K562 (cell line): ENCODE data around the gene ARF1. TPM values are rescaled to one million over a fixed set of nuclear protein-coding genes. Genes with fewer than 3 reads are reported as not detected.

Experiments used
- ATAC-seq: fragments of 200-7000 bp; cut with Tn5 transposase; 3 replicates; pipeline ENCODE4 v1.9.1; 2020; ENCODE audit warnings: moderate library complexity
- BruUV-seq: library from RNA; stranded (reverse); fragments of 400-500 nt; replicated peaks from 2 replicates; lab custom pipeline; 2021; lab: Mats Ljungman, UMichigan
- CTCF ChIA-PET: fragments of 300-600 bp; formaldehyde crosslinking; extraction: SDS; loops from one replicate; lab custom pipeline; 2021; ENCODE audit warnings: low intra/inter-chr PET ratio; lab: Yijun Ruan, JAX
- POLR2A ChIA-PET: fragments of 300-600, 350-650 bp; sonication (Branson Sonifier 250); formaldehyde crosslinking; extraction: SDS; loops from one replicate; lab custom pipeline; 2021; ENCODE audit warnings: antibody characterized with exemption, inconsistent platforms; lab: Yijun Ruan, JAX
- DNase-seq, 4 experiments: peaks; one replicate each; pipeline versions ENCODE4 v3.0.0 to v3.0.0-alpha.2; 2011 to 2018; ENCODE audit warnings: low spot score in 3 of 4, mixed read lengths in 3 of 4; ENCODE audit errors: extremely low read depth in 1 of 4
- FAIRE-seq: peaks from 2 replicates; lab custom pipeline; 2011; peaks lifted over from hg19 to GRCh38; lab: Jason Lieb, UNC
- H2AFZ ChIP-seq: 2 replicates; pipeline ENCODE4 v1.6.0; 2011; ENCODE audit warnings: low read depth, low read length, control low read depth, inconsistent platforms
- H3K27ac ChIP-seq: fragments of 200-600 bp; 3 replicates; pipeline ENCODE4 v1.8.0; 2011; ENCODE audit warnings: low read depth, mild to moderate bottlenecking, control low read depth, inconsistent platforms, low read length, moderate library complexity, mixed read lengths; ENCODE audit errors: extremely low read depth
- H3K27me3 ChIP-seq, 2 experiments: fragments of 300-600 bp in 1 of 2; 2 replicates in 1 of 2; 3 replicates in 1 of 2; pipeline versions ENCODE4 v1.6.0 to v1.8.0; 2011; ENCODE audit warnings: inconsistent platforms in 2 of 2, low read length in 2 of 2, mild to moderate bottlenecking in 1 of 2, mixed read lengths in 1 of 2, moderate library complexity in 1 of 2; ENCODE audit not compliant: control insufficient read depth in 2 of 2, insufficient read depth in 2 of 2
- H3K36me3 ChIP-seq: fragments of 300-600 bp; 3 replicates; pipeline ENCODE4 v1.8.0; 2011; ENCODE audit warnings: mild to moderate bottlenecking, low read length, inconsistent platforms; ENCODE audit not compliant: control insufficient read depth, insufficient read depth
- H3K4me1 ChIP-seq, 2 experiments: fragments of 200-600 bp in 1 of 2; replicated peaks in 1 of 2; 2 replicates in 1 of 2; 3 replicates in 1 of 2; pipeline versions ENCODE4 v1.5.1 to v1.8.0; 2011; ENCODE audit warnings: inconsistent platforms in 2 of 2, low read length in 2 of 2, mild to moderate bottlenecking in 1 of 2, mixed read lengths in 1 of 2, moderate library complexity in 1 of 2; ENCODE audit not compliant: control insufficient read depth in 2 of 2, insufficient read depth in 2 of 2
- H3K4me2 ChIP-seq: 2 replicates; pipeline ENCODE4 v1.6.1; 2011; ENCODE audit warnings: low read length, control low read depth, inconsistent platforms, mixed read lengths; ENCODE audit not compliant: insufficient read depth
- H3K4me3 ChIP-seq: fragments of 200-600 bp; sonication (generic), shearing (Covaris generic); 2 replicates; pipeline ENCODE4 v1.5.1; 2016; ENCODE audit warnings: control low read depth, inconsistent platforms
- H3K79me2 ChIP-seq: fragments of 200-600 bp; 3 replicates; pipeline ENCODE4 v1.8.0; 2011; ENCODE audit warnings: low read length, inconsistent platforms; ENCODE audit not compliant: control insufficient read depth, insufficient read depth
- H3K9ac ChIP-seq, 2 experiments: 2 replicates each; pipeline versions ENCODE4 v1.6.0 to v1.6.1; 2011; ENCODE audit warnings: low read depth in 2 of 2, low read length in 2 of 2, control low read depth in 1 of 2, inconsistent platforms in 1 of 2, mild to moderate bottlenecking in 1 of 2, mixed read lengths in 1 of 2; ENCODE audit not compliant: insufficient read depth in 1 of 2
- H3K9me1 ChIP-seq: one replicate; pipeline ENCODE4 v1.6.0; 2011; ENCODE audit warnings: inconsistent platforms, mild to moderate bottlenecking, low read length, moderate library complexity; ENCODE audit not compliant: control insufficient read depth, insufficient read depth
- H3K9me3 ChIP-seq: replicated peaks from 2 replicates; pipeline ENCODE4 v1.5.1; 2011; ENCODE audit warnings: low read depth, low read length, inconsistent platforms; ENCODE audit not compliant: control insufficient read depth, insufficient read depth
- H4K20me1 ChIP-seq: replicated peaks from 2 replicates; pipeline ENCODE4 v1.6.1; 2011; ENCODE audit warnings: low read length, inconsistent platforms, mixed read lengths; ENCODE audit not compliant: control insufficient read depth, insufficient read depth
- ARHGAP35 ChIP-seq: fragments of 450-650 bp; IDR thresholded peaks from 2 replicates; pipeline ENCODE4 v1.6.1; 2018; ENCODE audit not compliant: partially characterized antibody
- ARID1B ChIP-seq: fragments of 450-650 bp; IDR thresholded peaks from 2 replicates; pipeline ENCODE4 v1.6.1; 2016; ENCODE audit warnings: antibody characterized with exemption, mild to moderate bottlenecking, inconsistent platforms
- BCL6 ChIP-seq: fragments of 250-450 bp; sonication (Bioruptor Pico); IDR thresholded peaks from 2 replicates; pipeline ENCODE4 v1.4.0; 2020
- BHLHE40 ChIP-seq: IDR thresholded peaks from 2 replicates; pipeline ENCODE4 v1.6.1; 2011; ENCODE audit warnings: low read length, improper control_type of control experiment
- CREB3L1 ChIP-seq: fragments of 450-650 bp; IDR thresholded peaks from 2 replicates; pipeline ENCODE4 v1.6.1; 2014; ENCODE audit warnings: low read depth, mild to moderate bottlenecking, moderate library complexity, borderline replicate concordance
- MITF ChIP-seq: IDR thresholded peaks from 2 replicates; pipeline ENCODE4 v1.6.1; 2014; ENCODE audit warnings: antibody characterized with exemption
- VEZF1 ChIP-seq: fragments of 200-800 bp; sonication (Bioruptor generic); IDR thresholded peaks from 2 replicates; pipeline ENCODE4 v1.6.1; 2017; ENCODE audit warnings: missing genetic modification characterization, missing compliant biosample characterization
- ZBTB5 ChIP-seq: fragments of 450-650 bp; IDR thresholded peaks from 2 replicates; pipeline ENCODE4 v1.6.1; 2017; ENCODE audit warnings: antibody characterized with exemption
- WGBS: fragments of 100-300 bp; shearing (Covaris generic); methylation state at CpG from one replicate; pipeline ENCODE4 v1.1.6; 2016; ENCODE audit warnings: low coverage, mixed read lengths; ENCODE audit not compliant: insufficient coverage; ENCODE audit errors: missing lambda C conversion rate; 5-methylcytosine and 5-hydroxymethylcytosine counted together
- in situ Hi-C: fragments of 300-500 bp; cut with MboI; formaldehyde crosslinking; loops from 4 replicates; pipeline ENCODE4 v1.15.0; 2018; ENCODE audit warnings: inconsistent platforms, mixed read lengths
- intact Hi-C: fragments of 100-400 bp; cut with micrococcal nuclease; formaldehyde crosslinking; loops from 2 replicates; pipeline ENCODE4 v1.14.2; 2022
- polyA plus RNA-seq, 8 experiments: library from polyadenylated mRNA; depleted of rRNA in 4 of 8; stranded (reverse) in 5 of 8; unstranded in 3 of 8; fragments of >200 nt; fragmentation: Nextera tagmentation in 2 of 8; fragmentation: Illumina TruSeq in 1 of 8; extraction: Ambion mirVana in 2 of 8; extraction: Trizol in 1 of 8; gene quantifications; 2 replicates each; pipeline versions ENCODE4 v1.2.1 to v1.2.3, GENCODE V29; 2011 to 2014; ENCODE audit warnings: inconsistent platforms in 1 of 8, missing spikeins in 1 of 8
- total RNA-seq, 7 experiments: library from RNA; depleted of rRNA in 6 of 7; stranded (reverse); fragments of >200 nt in 6 of 7; fragmentation: Illumina TruSeq in 2 of 7; extraction: Trizol in 2 of 7; gene quantifications; 2 replicates each; pipeline versions ENCODE4 v1.2.1 to v1.2.3, GENCODE V29; 2011 to 2021; ENCODE audit warnings: low replicate concordance in 1 of 7

Gene ARF1
- total and polyA plus RNA-seq, 9 of the 15 experiments (the other 6 are each of a cell fraction or from before 2014, with no cell fraction given): 69.8 to 593 (median 325) TPM

GRCh38 chr1:228123505-228123904 is 41.0 kb downstream of the ARF1 start:
- POLR2A ChIA-PET: interaction anchor here (0.7 to 2.0 kb wide), 4 partner anchors 8 to 335 kb away, joined by 3 to 6 read pairs (median 3); a partner anchor contains a TSS
- no peaks in the 10 kb centered on the region for H3K36me3 ChIP-seq
- 23% methylated on average over 2 of the region's 2 CpGs for WGBS
- in situ Hi-C loops: no loop called here
- H3K27me3 ChIP-seq: no peaks in the 10 kb centered on the region
- H3K27ac ChIP-seq: no peak overlapping the region
- no peak overlapping the region for H2AFZ ChIP-seq
- BruUV-seq: no TSS peak
- H3K9ac ChIP-seq: no peak overlapping the region
- DNase-seq (no peak), FAIRE-seq (no peak), ATAC-seq (no peak)
- H3K4me3 ChIP-seq: no peak overlapping the region
- no peaks in the 10 kb centered on the region for H3K9me1 ChIP-seq
- H3K4me1 ChIP-seq: peaks cover 0 to 3% of the 10 kb centered on the region in 2 experiments; a peak in 2 of 5 replicates
- H3K4me2 ChIP-seq: no peak overlapping the region
- intact Hi-C loops: no loop called here
- CTCF ChIA-PET: no interaction called here
- H4K20me1 ChIP-seq: no peaks in the 10 kb centered on the region
- no peaks in the 10 kb centered on the region for H3K9me3 ChIP-seq
- H3K79me2 ChIP-seq: no peaks in the 10 kb centered on the region
- TF ChIP-seq ZBTB5 (no peak), VEZF1 (CRISPR knock-in tag) (no peak), ARHGAP35 (no peak), BHLHE40 (no peak), BCL6 (CRISPR knock-in tag) (no peak), ARID1B (no peak), MITF (no peak), CREB3L1 (no peak)
